K562 (cell line): ENCODE results near the gene HPD. TPM values are rescaled to one million over a fixed set of nuclear protein-coding genes. Genes with fewer than 3 reads are reported as not detected.

ENCODE experiments used
- ATAC-seq: fragments of 200-7000 bp; cut with Tn5 transposase; 3 replicates; pipeline ENCODE4 v1.9.1; 2020; ENCODE audit warnings: moderate library complexity
- BruUV-seq: library from RNA; stranded (reverse); fragments of 400-500 nt; replicated peaks from 2 replicates; lab custom pipeline; 2021; lab: Mats Ljungman, UMichigan
- CTCF ChIA-PET: fragments of 300-600 bp; formaldehyde crosslinking; extraction: SDS; loops from one replicate; lab custom pipeline; 2021; ENCODE audit warnings: low intra/inter-chr PET ratio; lab: Yijun Ruan, JAX
- POLR2A ChIA-PET: fragments of 300-600, 350-650 bp; sonication (Branson Sonifier 250); formaldehyde crosslinking; extraction: SDS; loops from one replicate; lab custom pipeline; 2021; ENCODE audit warnings: antibody characterized with exemption, inconsistent platforms; lab: Yijun Ruan, JAX
- DNase-seq, 4 experiments: peaks; one replicate each; pipeline versions ENCODE4 v3.0.0 to v3.0.0-alpha.2; 2011 to 2018; ENCODE audit warnings: low spot score in 3 of 4, mixed read lengths in 3 of 4; ENCODE audit errors: extremely low read depth in 1 of 4
- FAIRE-seq: peaks from 2 replicates; lab custom pipeline; 2011; peaks lifted over from hg19 to GRCh38; lab: Jason Lieb, UNC
- H2AFZ ChIP-seq: 2 replicates; pipeline ENCODE4 v1.6.0; 2011; ENCODE audit warnings: low read depth, low read length, control low read depth, inconsistent platforms
- H3K27ac ChIP-seq: fragments of 200-600 bp; 3 replicates; pipeline ENCODE4 v1.8.0; 2011; ENCODE audit warnings: low read depth, mild to moderate bottlenecking, control low read depth, inconsistent platforms, low read length, moderate library complexity, mixed read lengths; ENCODE audit errors: extremely low read depth
- H3K27me3 ChIP-seq, 2 experiments: fragments of 300-600 bp in 1 of 2; 2 replicates in 1 of 2; 3 replicates in 1 of 2; pipeline versions ENCODE4 v1.6.0 to v1.8.0; 2011; ENCODE audit warnings: inconsistent platforms in 2 of 2, low read length in 2 of 2, mild to moderate bottlenecking in 1 of 2, mixed read lengths in 1 of 2, moderate library complexity in 1 of 2; ENCODE audit not compliant: control insufficient read depth in 2 of 2, insufficient read depth in 2 of 2
- H3K36me3 ChIP-seq: fragments of 300-600 bp; 3 replicates; pipeline ENCODE4 v1.8.0; 2011; ENCODE audit warnings: mild to moderate bottlenecking, low read length, inconsistent platforms; ENCODE audit not compliant: control insufficient read depth, insufficient read depth
- H3K4me1 ChIP-seq, 2 experiments: fragments of 200-600 bp in 1 of 2; replicated peaks in 1 of 2; 2 replicates in 1 of 2; 3 replicates in 1 of 2; pipeline versions ENCODE4 v1.5.1 to v1.8.0; 2011; ENCODE audit warnings: inconsistent platforms in 2 of 2, low read length in 2 of 2, mild to moderate bottlenecking in 1 of 2, mixed read lengths in 1 of 2, moderate library complexity in 1 of 2; ENCODE audit not compliant: control insufficient read depth in 2 of 2, insufficient read depth in 2 of 2
- H3K4me2 ChIP-seq: 2 replicates; pipeline ENCODE4 v1.6.1; 2011; ENCODE audit warnings: low read length, control low read depth, inconsistent platforms, mixed read lengths; ENCODE audit not compliant: insufficient read depth
- H3K4me3 ChIP-seq: fragments of 200-600 bp; sonication (generic), shearing (Covaris generic); 2 replicates; pipeline ENCODE4 v1.5.1; 2016; ENCODE audit warnings: control low read depth, inconsistent platforms
- H3K79me2 ChIP-seq: fragments of 200-600 bp; 3 replicates; pipeline ENCODE4 v1.8.0; 2011; ENCODE audit warnings: low read length, inconsistent platforms; ENCODE audit not compliant: control insufficient read depth, insufficient read depth
- H3K9ac ChIP-seq, 2 experiments: 2 replicates each; pipeline versions ENCODE4 v1.6.0 to v1.6.1; 2011; ENCODE audit warnings: low read depth in 2 of 2, low read length in 2 of 2, control low read depth in 1 of 2, inconsistent platforms in 1 of 2, mild to moderate bottlenecking in 1 of 2, mixed read lengths in 1 of 2; ENCODE audit not compliant: insufficient read depth in 1 of 2
- H3K9me1 ChIP-seq: one replicate; pipeline ENCODE4 v1.6.0; 2011; ENCODE audit warnings: inconsistent platforms, mild to moderate bottlenecking, low read length, moderate library complexity; ENCODE audit not compliant: control insufficient read depth, insufficient read depth
- H3K9me3 ChIP-seq: replicated peaks from 2 replicates; pipeline ENCODE4 v1.5.1; 2011; ENCODE audit warnings: low read depth, low read length, inconsistent platforms; ENCODE audit not compliant: control insufficient read depth, insufficient read depth
- H4K20me1 ChIP-seq: replicated peaks from 2 replicates; pipeline ENCODE4 v1.6.1; 2011; ENCODE audit warnings: low read length, inconsistent platforms, mixed read lengths; ENCODE audit not compliant: control insufficient read depth, insufficient read depth
- ARID3A ChIP-seq: IDR thresholded peaks from 2 replicates; pipeline ENCODE4 v1.6.1; 2012; ENCODE audit warnings: low read depth, low read length, improper control_type of control experiment, borderline replicate concordance
- FOXM1 ChIP-seq, 2 experiments: fragments of 450-650 bp in 1 of 2; sonication (generic) in 1 of 2; formaldehyde crosslinking in 1 of 2; IDR thresholded peaks; 2 replicates each; pipeline versions ENCODE4 v1.6.1 to v1.9.0; 2017 to 2022; ENCODE audit warnings: low read depth in 2 of 2, mild to moderate bottlenecking in 2 of 2, missing genetic modification reagents in 1 of 2, moderate library complexity in 1 of 2
- HLTF ChIP-seq: fragments of 450-650 bp; IDR thresholded peaks from 2 replicates; pipeline ENCODE4 v1.6.1; 2016
- MBD2 ChIP-seq: sonication (generic); IDR thresholded peaks from 2 replicates; pipeline ENCODE4 v1.6.1; 2016; ENCODE audit warnings: low read depth, borderline replicate concordance
- TCF3 ChIP-seq: sonication (generic); formaldehyde crosslinking; IDR thresholded peaks from 2 replicates; pipeline ENCODE4 v1.4.0; 2020; ENCODE audit warnings: mild to moderate bottlenecking, missing genetic modification reagents
- TOE1 ChIP-seq, 2 experiments: fragments of 450-650 bp in 1 of 2; sonication (generic) in 1 of 2; formaldehyde crosslinking in 1 of 2; IDR thresholded peaks; 2 replicates each; pipeline versions ENCODE4 v1.7.1 to v1.8.0; 2016 to 2022; ENCODE audit warnings: borderline replicate concordance in 2 of 2, mild to moderate bottlenecking in 2 of 2, antibody characterized with exemption in 1 of 2, inconsistent platforms in 1 of 2, low read depth in 1 of 2, missing genetic modification reagents in 1 of 2, moderate library complexity in 1 of 2
- XRCC3 ChIP-seq: fragments of 450-650 bp; IDR thresholded peaks from 2 replicates; pipeline ENCODE4 v1.6.1; 2017; ENCODE audit warnings: mild to moderate bottlenecking, moderate library complexity
- ZNF551 ChIP-seq: fragments of 250-450 bp; sonication (Bioruptor Pico); IDR thresholded peaks from 2 replicates; pipeline ENCODE4 v1.5.0; 2021; ENCODE audit warnings: mild to moderate bottlenecking, moderate library complexity
- ZNF584 ChIP-seq: fragments of 200-800 bp; sonication (Bioruptor generic); IDR thresholded peaks from 2 replicates; pipeline ENCODE4 v1.6.1; 2016; ENCODE audit warnings: low read depth, mild to moderate bottlenecking, missing genetic modification characterization, missing compliant biosample characterization
- WGBS: fragments of 100-300 bp; shearing (Covaris generic); methylation state at CpG from one replicate; pipeline ENCODE4 v1.1.6; 2016; ENCODE audit warnings: low coverage, mixed read lengths; ENCODE audit not compliant: insufficient coverage; ENCODE audit errors: missing lambda C conversion rate; 5-methylcytosine and 5-hydroxymethylcytosine counted together
- in situ Hi-C: fragments of 300-500 bp; cut with MboI; formaldehyde crosslinking; loops from 4 replicates; pipeline ENCODE4 v1.15.0; 2018; ENCODE audit warnings: inconsistent platforms, mixed read lengths
- intact Hi-C: fragments of 100-400 bp; cut with micrococcal nuclease; formaldehyde crosslinking; loops from 2 replicates; pipeline ENCODE4 v1.14.2; 2022
- polyA plus RNA-seq, 8 experiments: library from polyadenylated mRNA; depleted of rRNA in 4 of 8; stranded (reverse) in 5 of 8; unstranded in 3 of 8; fragments of >200 nt; fragmentation: Nextera tagmentation in 2 of 8; fragmentation: Illumina TruSeq in 1 of 8; extraction: Ambion mirVana in 2 of 8; extraction: Trizol in 1 of 8; gene quantifications; 2 replicates each; pipeline versions ENCODE4 v1.2.1 to v1.2.3, GENCODE V29; 2011 to 2014; ENCODE audit warnings: inconsistent platforms in 1 of 8, missing spikeins in 1 of 8
- total RNA-seq, 7 experiments: library from RNA; depleted of rRNA in 6 of 7; stranded (reverse); fragments of >200 nt in 6 of 7; fragmentation: Illumina TruSeq in 2 of 7; extraction: Trizol in 2 of 7; gene quantifications; 2 replicates each; pipeline versions ENCODE4 v1.2.1 to v1.2.3, GENCODE V29; 2011 to 2021; ENCODE audit warnings: low replicate concordance in 1 of 7
- TF ChIP-seq, protein P1 (sequence below): fragments of 450-650 bp; formaldehyde crosslinking; IDR thresholded peaks from 2 replicates; pipeline ENCODE4 v1.4.0; 2020; ENCODE audit warnings: mild to moderate bottlenecking, moderate library complexity
- TF ChIP-seq, protein P2 (sequence below): fragments of 250-450 bp; sonication (Bioruptor Pico); IDR thresholded peaks from 2 replicates; pipeline ENCODE4 v1.6.1; 2021; ENCODE audit warnings: mild to moderate bottlenecking

Gene HPD
- total and polyA plus RNA-seq, 9 of the 15 experiments (the other 6 are each of a cell fraction or from before 2014, with no cell fraction given): 0.06 to 0.29 (median 0.07) TPM; not detected in 4

DNA sequence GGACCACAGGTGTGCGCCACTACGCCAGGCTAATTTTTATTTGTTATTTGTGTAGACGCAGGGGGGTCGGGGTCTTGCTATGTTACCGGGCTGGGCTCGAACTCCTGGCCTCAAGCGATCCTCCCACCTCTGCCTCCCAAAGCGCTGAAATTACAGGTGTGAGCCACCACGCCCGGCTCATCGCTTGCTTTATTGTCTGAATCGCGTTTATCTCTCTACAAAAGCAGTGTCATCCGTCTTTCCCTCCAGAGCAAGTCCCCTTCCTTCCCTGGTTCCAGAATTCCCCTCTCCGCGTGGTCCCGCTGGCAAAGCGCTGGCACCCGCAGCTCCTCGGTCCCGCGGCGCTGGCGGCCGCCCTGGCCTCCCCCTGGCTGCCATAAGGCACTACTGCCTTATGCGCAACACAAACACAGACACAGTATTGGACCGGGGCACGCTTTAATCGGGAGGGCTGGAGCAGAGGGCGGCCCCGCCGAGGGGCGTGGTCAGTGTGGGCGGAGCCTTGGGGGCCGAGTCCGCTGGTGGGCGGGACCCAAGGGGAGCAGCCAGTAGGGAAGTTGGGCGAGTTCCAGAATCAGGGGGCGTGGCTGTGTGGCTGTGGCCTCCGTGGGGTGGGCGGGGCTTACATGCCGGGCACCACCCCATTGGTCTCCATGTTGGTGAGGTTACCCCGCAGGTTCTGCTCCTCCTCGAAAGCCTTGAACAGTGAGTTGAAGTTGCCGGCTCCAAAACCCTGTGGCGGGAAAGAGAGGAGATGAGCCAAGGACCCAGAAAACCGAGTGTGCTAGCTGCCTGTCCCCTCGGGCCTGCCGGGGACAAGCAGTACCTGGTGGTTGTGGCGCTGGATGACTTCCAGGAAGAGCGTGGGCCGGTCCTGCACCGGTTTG is 19.3 kb downstream of the HPD start:
- no peaks in the 10 kb centered on the region for H3K36me3 ChIP-seq
- H3K27me3 ChIP-seq: no peaks in the 10 kb centered on the region
- peak overlapping the region; percentile 89 for H3K27ac ChIP-seq
- in situ Hi-C loops (loop anchor here (25.0 kb wide), 1 partner anchor 1548 kb away; the partner anchor contains the start of gene KMT5A), intact Hi-C loops (loop anchor here (1.0 kb wide), 1 partner anchor 49 kb away; the partner anchor contains the start of gene PSMD9)
- peaks cover 3% of the 10 kb centered on the region; the same call in 2 of the 3 replicates for H3K79me2 ChIP-seq
- H3K4me1 ChIP-seq: peaks cover 18 to 30% of the 10 kb centered on the region in 2 experiments
- H2AFZ ChIP-seq: peak overlapping the region; percentile 99
- peak; percentile 99 for FAIRE-seq
- no peaks in the 10 kb centered on the region for H3K9me1 ChIP-seq
- no peaks in the 10 kb centered on the region for H3K9me3 ChIP-seq
- peak overlapping the region; percentile 75 for H3K4me3 ChIP-seq
- no TSS peak for BruUV-seq
- no peaks in the 10 kb centered on the region for H4K20me1 ChIP-seq
- WGBS: 7% methylated on average over 52 of the region's 53 CpGs
- DNase-seq: peak; percentile 99 to 100 (median 100)
- peak overlapping the region; percentile 97 for H3K4me2 ChIP-seq
- peak overlapping the region; percentile 92 to 96 for H3K9ac ChIP-seq
- ChIA-PET POLR2A (interaction anchor here (0.6 to 2.8 kb wide), 10 partner anchors 12 to 53 kb away, joined by 3 to 18 read pairs (median 4); no protein-coding TSS in a partner anchor), CTCF (no interaction called here)
- ATAC-seq: peak; percentile 97
- TF ChIP-seq TOE1 (IDR thresholded peaks at IDR 0.05; ENCODE audit: borderline replicate concordance) (no peak), TOE1 (CRISPR knock-in tag; IDR thresholded peaks at IDR 0.05; ENCODE audit: borderline replicate concordance, low read depth) (no peak), FOXM1 (IDR thresholded peaks at IDR 0.05; ENCODE audit: low read depth) (no peak), FOXM1 (CRISPR knock-in tag; IDR thresholded peaks at IDR 0.05; ENCODE audit: low read depth) (no peak), MBD2 (peak; percentile 48; the same call in 1 of the 2 replicates), ZNF584 (CRISPR knock-in tag) (no peak), ZNF551 (CRISPR knock-in tag) (no peak), TCF3 (CRISPR knock-in tag) (no peak), XRCC3 (no peak), ARID3A (no peak), HLTF (no peak; the same call in 1 of the 2 replicates)
- TF ChIP-seq, protein P1, sequence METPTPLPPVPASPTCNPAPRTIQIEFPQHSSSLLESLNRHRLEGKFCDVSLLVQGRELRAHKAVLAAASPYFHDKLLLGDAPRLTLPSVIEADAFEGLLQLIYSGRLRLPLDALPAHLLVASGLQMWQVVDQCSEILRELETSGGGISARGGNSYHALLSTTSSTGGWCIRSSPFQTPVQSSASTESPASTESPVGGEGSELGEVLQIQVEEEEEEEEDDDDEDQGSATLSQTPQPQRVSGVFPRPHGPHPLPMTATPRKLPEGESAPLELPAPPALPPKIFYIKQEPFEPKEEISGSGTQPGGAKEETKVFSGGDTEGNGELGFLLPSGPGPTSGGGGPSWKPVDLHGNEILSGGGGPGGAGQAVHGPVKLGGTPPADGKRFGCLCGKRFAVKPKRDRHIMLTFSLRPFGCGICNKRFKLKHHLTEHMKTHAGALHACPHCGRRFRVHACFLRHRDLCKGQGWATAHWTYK (CRISPR knock-in tag): peak; percentile 86
- TF ChIP-seq, protein P2, sequence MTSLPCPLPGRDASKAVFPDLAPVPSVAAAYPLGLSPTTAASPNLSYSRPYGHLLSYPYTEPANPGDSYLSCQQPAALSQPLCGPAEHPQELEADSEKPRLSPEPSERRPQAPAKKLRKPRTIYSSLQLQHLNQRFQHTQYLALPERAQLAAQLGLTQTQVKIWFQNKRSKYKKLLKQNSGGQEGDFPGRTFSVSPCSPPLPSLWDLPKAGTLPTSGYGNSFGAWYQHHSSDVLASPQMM (CRISPR knock-in tag): no peak
